ENCODE measurements around the gene CYB5R3.
"Not testable (repeated sequence)": the region's sequence is repeated elsewhere in the genome, so short reads cannot be mapped to it uniquely, and the experiment has no call there.

The CYB5R3 gene

GRCh38 chr22:42683578-42684283, 34.5 kb upstream of the CYB5R3 start:
- TF ChIP-seq CTCF (IDR thresholded peaks at IDR 0.05), result no peak
- no peak for TF ChIP-seq ZFX (IDR thresholded peaks at IDR 0.05; ENCODE audit: borderline replicate concordance)
- H3K27ac ChIP-seq, result no peak overlapping the region

DNA sequence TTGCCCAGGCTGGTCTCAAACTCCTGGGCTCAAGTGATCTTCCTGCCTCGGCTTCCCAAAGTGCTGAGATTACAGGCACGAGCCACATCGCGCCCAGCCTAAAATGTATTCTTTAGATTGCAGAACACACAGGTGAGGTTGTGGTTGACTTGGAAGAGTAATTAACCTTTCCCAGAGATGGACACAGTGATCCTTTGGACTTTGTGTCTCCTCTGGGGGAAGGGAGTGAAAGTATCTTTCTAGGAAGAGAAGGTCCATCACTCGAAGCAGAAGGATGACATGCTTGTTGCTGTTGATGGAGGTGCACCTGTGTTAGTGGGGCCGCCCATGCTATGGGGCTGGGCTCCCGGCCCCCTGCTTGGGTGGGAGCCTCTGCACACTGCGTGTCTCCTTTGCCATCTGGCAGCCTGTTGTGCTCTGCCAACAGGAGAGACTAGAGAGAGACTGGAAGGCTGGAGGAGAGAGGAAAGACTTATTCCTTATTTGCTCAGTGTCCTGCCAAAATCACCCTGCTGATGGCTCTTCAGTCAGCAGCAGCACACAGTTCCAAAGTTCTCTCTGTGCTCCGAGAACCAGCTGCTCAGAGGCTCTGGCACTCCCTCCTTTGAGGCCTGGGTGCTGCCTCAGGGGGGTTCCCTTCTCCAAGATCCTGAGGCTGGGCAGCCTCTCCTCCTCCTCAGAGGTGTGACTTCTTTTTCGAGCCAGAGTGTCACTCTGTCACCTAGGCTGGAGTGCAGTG, 33.1 kb upstream of the CYB5R3 start:
- H3K27ac ChIP-seq, result no peak overlapping the region
- TF ChIP-seq ZFX (IDR thresholded peaks at IDR 0.05; ENCODE audit: borderline replicate concordance) (no peak), CTCF (IDR thresholded peaks at IDR 0.05) (peak; percentile 14)

- no peak overlapping the region for H3K27ac ChIP-seq
- TF ChIP-seq CTCF (IDR thresholded peaks at IDR 0.05) (no peak), ZFX (IDR thresholded peaks at IDR 0.05; ENCODE audit: borderline replicate concordance) (no peak)
Observed at GRCh38 chr22:42680648-42681047, 31.5 kb upstream of the CYB5R3 start.

DNA sequence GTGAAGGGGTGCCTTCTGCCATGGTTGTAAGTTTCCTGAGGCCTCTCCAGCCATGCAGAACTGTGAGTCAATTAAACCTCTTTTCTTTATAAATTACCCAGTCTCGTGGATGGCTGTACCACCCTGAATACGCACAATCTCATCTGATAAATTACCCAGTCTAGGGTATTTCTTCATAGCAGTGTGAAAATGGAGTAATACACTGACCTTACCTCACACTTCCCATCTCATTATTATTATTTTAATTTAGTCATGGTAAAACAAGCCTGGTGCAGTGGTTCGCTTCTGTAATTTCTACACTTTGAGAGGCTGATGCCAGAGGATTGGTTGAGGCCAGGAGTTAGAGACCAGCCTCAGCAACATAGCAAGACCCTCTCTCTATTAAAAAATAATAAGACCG, 30.5 kb upstream of the CYB5R3 start:
- TF ChIP-seq ZFX (IDR thresholded peaks at IDR 0.05; ENCODE audit: borderline replicate concordance), result no peak
- no peak for TF ChIP-seq CTCF (IDR thresholded peaks at IDR 0.05)
- no peak overlapping the region for H3K27ac ChIP-seq

- TF ChIP-seq CTCF (IDR thresholded peaks at IDR 0.05) (no peak), ZFX (IDR thresholded peaks at IDR 0.05; ENCODE audit: borderline replicate concordance) (no peak)
- H3K27ac ChIP-seq, result no peak overlapping the region
Observed at GRCh38 chr22:42678894-42679293, 29.7 kb upstream of the CYB5R3 start.

GRCh38 chr22:42677936-42678335, 28.7 kb upstream of the CYB5R3 start:
- H3K27ac ChIP-seq, result not testable (repeated sequence)

GRCh38 chr22:42676059-42676607, 26.9 kb upstream of the CYB5R3 start:
- TF ChIP-seq ZFX (IDR thresholded peaks at IDR 0.05; ENCODE audit: borderline replicate concordance) (no peak), CTCF (IDR thresholded peaks at IDR 0.05) (no peak)
- H3K27ac ChIP-seq, result no peak overlapping the region

Measured in 22Rv1 (cell line).